Measurements from ENCODE around the gene UBXN2A. TPM values are rescaled to one million over a fixed set of nuclear protein-coding genes. Genes with fewer than 3 reads are reported as not detected.

Gene UBXN2A
- total RNA-seq, 1 donor from 2014 or later, result 16.2 TPM

GRCh38 chr2:24048769-24049484 is 108.7 kb downstream of the UBXN2A start:
- DNase-seq (ENCODE audit: low read depth), result no peak
- no peak for TF ChIP-seq CTCF (IDR thresholded peaks at IDR 0.05; ENCODE audit: insufficient read depth, low read length, poor library complexity, severe bottlenecking)
- Histone ChIP-seq H3K36me3 (ENCODE audit: control insufficient read depth, insufficient read depth, low read length) (no peaks in the 10 kb centered on the region), H3K4me3 (ENCODE audit: low read depth, low read length) (peak overlapping the region; percentile 65), H3K27me3 (ENCODE audit: control insufficient read depth, insufficient read depth, low read length) (no peaks in the 10 kb centered on the region)

- peak; percentile 21 for DNase-seq (ENCODE audit: low read depth)
- TF ChIP-seq CTCF (IDR thresholded peaks at IDR 0.05; ENCODE audit: insufficient read depth, low read length, poor library complexity, severe bottlenecking), result no peak
- H3K27me3 ChIP-seq (ENCODE audit: control insufficient read depth, insufficient read depth, low read length), result no peaks in the 10 kb centered on the region
- H3K36me3 ChIP-seq (ENCODE audit: control insufficient read depth, insufficient read depth, low read length), result no peaks in the 10 kb centered on the region
- peak within 1 kb of the TSS; percentile 65 for H3K4me3 ChIP-seq (ENCODE audit: low read depth, low read length)
These were observed 109.3 kb downstream of the UBXN2A start, which contains the start of gene FKBP1B for GRCh38 chr2:24049485-24050021. FKBP1B (plus strand) TSS chr2:24049741; CDS start chr2:24049850, 109 bp downstream.

- peak overlapping the region; percentile 65 for H3K4me3 ChIP-seq (ENCODE audit: low read depth, low read length)
- H3K36me3 ChIP-seq (ENCODE audit: control insufficient read depth, insufficient read depth, low read length), result no peaks in the 10 kb centered on the region
- H3K27me3 ChIP-seq (ENCODE audit: control insufficient read depth, insufficient read depth, low read length), result no peaks in the 10 kb centered on the region
- TF ChIP-seq CTCF (IDR thresholded peaks at IDR 0.05; ENCODE audit: insufficient read depth, low read length, poor library complexity, severe bottlenecking), result no peak
- no peak for DNase-seq (ENCODE audit: low read depth)
These were observed 110.0 kb downstream of the UBXN2A start for GRCh38 chr2:24050041-24050979.

- H3K27me3 ChIP-seq (ENCODE audit: control insufficient read depth, insufficient read depth, low read length), result no peaks in the 10 kb centered on the region
- H3K36me3 ChIP-seq (ENCODE audit: control insufficient read depth, insufficient read depth, low read length), result no peaks in the 10 kb centered on the region
- TF ChIP-seq CTCF (IDR thresholded peaks at IDR 0.05; ENCODE audit: insufficient read depth, low read length, poor library complexity, severe bottlenecking), result no peak
- DNase-seq (ENCODE audit: low read depth), result no peak
- no peak overlapping the region for H3K4me3 ChIP-seq (ENCODE audit: low read depth, low read length)
These were observed 111.6 kb downstream of the UBXN2A start for GRCh38 chr2:24051833-24052232.

- no peak for TF ChIP-seq CTCF (IDR thresholded peaks at IDR 0.05; ENCODE audit: insufficient read depth, low read length, poor library complexity, severe bottlenecking)
- H3K4me3 ChIP-seq (ENCODE audit: low read depth, low read length), result no peak overlapping the region
- no peaks in the 10 kb centered on the region for H3K36me3 ChIP-seq (ENCODE audit: control insufficient read depth, insufficient read depth, low read length)
- no peaks in the 10 kb centered on the region for H3K27me3 ChIP-seq (ENCODE audit: control insufficient read depth, insufficient read depth, low read length)
- no peak for DNase-seq (ENCODE audit: low read depth)
These were observed 112.7 kb downstream of the UBXN2A start for GRCh38 chr2:24052951-24053350.

Other genes with a start within 250 kb of the UBXN2A start
- gene ATAD2B, start 13.3 kb upstream of the UBXN2A start, total RNA-seq, result 8.1 and 9.1 TPM in 2 replicates
- not detected in 2 replicates for gene MFSD2B, start 69.6 kb downstream of the UBXN2A start, total RNA-seq
- 7.3 and 8.2 TPM in 2 replicates for gene WDCP, start 106.9 kb downstream of the UBXN2A start, total RNA-seq
- 24.6 and 26.0 TPM in 2 replicates for gene FKBP1B, start 109.3 kb downstream of the UBXN2A start, total RNA-seq
- 179 and 208 TPM in 2 replicates for gene SF3B6, start 135.9 kb downstream of the UBXN2A start, total RNA-seq
- gene TP53I3, start 144.4 kb downstream of the UBXN2A start, total RNA-seq, result 69.6 and 87.6 TPM in 2 replicates
- gene PFN4, start 182.9 kb downstream of the UBXN2A start, total RNA-seq, result 1.9 and 3.4 TPM in 2 replicates
- gene FAM228B, start 183.0 kb downstream of the UBXN2A start, total RNA-seq, result 11.0 and 12.9 TPM in 2 replicates
- 0.29 TPM in 1 of 2 replicates, not detected in the other for gene FAM228A, start 234.6 kb downstream of the UBXN2A start, total RNA-seq